Hematopoietic multipotent progenitor cell treated with erythropoietin and hydrocortisone succinate and interleukin-3 and kit ligand, for 4 days (in vitro differentiated cells): ENCODE data around the gene PTBP2.
A peak's percentile ranks its signal among the peaks of the same experiment; 100 is the strongest.

Source experiments
- DNase-seq: peaks from one replicate; pipeline ENCODE4 v3.0.0-alpha.2; 2015

The PTBP2 gene

DNA sequence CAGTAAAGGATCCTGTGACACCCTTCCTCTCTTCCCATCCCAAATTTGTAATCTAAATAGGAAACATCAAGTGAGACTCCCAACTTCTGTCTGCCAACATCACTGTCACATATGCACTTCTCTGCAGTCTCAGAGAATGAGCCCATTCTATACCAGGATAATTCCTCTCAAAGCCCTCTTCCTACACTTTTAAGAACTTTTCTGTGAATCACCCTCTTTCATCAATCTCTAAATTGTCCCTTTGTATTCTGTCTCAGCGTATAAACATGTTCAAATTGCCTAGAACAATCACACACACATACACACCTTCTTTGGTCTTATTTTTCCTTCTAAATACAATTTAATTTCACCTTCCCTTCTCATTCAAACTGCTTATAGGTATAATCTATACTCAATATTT lies 111.8 kb downstream of the PTBP2 start:
- no peak for DNase-seq

DNA sequence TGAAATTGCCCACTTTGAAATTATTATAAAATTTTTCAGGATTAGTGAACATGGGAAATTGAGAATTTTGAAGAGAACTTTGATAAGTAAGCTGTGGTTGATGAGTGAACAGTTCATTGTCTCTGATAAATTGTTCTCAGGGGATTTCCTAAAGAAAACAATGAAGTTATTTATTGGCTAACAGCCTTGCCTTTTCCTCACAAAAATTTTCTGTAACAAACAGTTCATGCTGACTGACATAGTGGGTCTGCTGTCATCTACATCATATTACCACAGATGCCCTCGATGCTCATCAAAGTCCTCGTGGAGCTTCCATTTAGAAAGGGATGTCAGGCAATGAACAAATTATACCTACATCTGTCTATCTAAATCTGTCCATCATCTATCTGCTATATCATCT lies 113.4 kb downstream of the PTBP2 start:
- no peak for DNase-seq

DNA sequence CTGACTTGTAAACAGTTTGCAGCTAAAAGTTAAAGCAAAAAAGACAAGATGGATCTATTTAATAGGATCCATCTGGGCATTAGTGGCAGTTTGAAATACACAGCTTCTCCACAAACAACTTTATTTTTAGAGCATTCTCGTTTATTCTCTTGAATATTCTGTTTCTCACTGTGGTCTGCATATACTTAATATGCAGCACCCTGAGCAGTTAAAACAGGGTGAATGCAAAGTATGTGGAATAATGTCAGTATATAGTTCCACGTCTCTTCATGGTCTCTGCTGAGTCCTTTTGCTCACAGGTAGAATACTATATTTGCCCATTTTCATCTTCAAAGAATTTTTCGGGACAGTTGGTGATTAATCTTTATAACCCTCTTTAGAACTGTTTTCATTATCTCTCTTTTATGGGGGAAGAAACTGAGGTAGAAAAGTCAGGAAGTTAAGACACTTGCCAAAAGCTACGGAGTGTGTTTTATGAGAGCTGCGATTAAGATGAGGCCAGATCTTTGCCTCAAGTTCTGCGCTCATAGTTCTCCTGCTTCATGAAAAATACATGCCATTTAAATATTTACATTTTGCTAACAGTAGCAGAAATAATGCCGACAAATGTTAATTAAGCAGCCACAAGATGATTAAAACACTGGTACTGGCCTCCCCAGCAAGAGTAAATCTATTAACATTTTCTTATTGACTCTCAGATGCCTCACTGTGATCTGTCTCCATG lies 115.6 kb downstream of the PTBP2 start:
- DNase-seq: no peak

DNA sequence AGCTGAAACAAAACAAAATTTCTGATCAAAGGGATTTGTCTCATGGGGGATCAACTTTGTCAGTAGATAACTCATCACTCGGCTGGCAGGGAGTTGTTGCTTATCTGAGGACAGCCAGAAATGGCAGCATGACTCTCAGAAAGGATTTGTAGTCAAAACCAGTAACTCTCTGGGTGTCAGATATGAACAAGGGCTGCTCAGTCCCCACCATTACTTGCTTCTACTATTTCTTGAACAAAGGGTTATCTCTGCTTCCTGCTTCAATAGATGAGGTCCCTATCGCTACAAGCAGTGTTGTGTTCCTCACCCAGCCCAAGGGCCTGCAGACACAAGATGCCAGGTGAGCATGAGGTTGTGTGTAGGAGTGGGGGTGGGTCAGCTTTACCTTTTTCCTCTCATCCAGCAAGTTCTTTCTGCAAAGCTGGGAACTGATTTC lies 116.2 kb downstream of the PTBP2 start:
- DNase-seq: peak; percentile 40

DNA sequence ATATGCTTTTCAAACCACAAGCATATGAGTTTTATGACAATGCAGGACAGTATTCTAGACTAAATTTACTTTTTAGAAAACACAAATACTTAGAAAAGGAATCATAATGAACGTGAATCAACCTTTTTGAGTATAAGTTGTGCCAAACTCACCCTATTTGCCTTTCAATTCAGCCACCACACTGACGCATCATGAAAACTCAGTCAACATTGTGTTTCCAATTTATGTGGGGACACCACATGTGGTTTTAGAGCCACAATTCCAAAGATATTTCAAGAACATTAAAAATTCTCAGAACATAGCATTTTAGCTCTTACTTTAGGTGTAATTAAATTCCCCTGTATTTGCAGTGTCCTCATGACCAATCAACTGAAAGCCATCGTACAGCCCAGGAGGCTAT lies 118.8 kb downstream of the PTBP2 start:
- no peak for DNase-seq

DNA sequence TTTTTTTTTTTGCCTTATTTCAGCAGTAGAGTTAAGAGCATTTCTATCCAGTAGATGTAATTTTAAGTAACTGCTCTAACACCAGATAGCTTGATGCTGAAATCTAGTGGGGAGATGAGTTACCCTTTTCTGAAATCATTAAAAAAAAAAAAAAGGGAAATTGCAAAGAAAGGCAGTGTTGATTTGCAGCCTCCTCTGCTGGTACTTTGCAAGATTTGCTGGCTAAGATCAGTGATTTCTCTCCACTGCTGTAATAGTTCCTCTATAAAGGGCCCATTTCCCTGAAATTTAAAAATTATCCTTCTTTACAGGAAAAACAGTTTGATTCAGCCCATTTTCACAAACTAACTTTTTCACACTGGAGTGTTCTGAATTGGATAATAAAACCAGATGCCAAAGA lies 120.6 kb downstream of the PTBP2 start:
- peak; percentile 44 for DNase-seq

DNA sequence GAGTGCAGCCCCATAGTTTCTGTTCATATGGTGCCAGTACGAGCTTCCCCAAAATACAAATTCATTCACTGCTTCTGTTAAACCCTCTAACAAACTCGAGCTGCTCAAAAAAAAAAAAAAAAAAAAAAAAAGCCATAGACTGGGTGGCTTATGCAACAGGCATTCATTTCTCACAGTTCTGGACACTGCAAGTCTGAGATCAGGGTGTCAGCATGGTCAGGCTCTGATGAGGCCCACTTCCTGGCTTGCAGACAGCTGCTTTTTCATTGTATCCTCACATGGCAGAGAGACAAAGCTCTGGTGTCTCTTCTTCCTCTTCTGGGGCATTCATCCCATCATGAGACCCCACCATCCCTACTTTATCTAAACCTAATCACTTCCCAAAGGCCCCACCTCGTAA lies 121.6 kb downstream of the PTBP2 start:
- peak; percentile 25 for DNase-seq

DNA sequence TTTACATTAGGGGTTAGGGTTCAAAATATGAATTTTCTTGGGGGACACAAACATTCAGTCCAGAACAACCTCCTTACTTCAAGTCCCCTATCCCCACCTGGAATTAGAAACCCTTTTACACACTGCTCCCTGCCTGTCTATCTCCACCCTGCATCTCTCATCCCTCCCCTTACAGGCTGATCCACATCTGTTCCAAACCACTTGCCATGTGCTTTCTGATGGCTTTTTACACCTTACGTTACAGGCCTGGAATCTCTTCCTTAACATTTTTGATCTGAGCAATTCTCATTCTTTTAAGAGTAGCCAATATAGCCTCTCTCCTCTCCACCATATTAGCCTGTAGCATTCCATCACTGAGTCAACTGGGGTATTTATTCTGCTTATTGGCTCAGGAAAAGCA lies 122.0 kb downstream of the PTBP2 start:
- no peak for DNase-seq

DNA sequence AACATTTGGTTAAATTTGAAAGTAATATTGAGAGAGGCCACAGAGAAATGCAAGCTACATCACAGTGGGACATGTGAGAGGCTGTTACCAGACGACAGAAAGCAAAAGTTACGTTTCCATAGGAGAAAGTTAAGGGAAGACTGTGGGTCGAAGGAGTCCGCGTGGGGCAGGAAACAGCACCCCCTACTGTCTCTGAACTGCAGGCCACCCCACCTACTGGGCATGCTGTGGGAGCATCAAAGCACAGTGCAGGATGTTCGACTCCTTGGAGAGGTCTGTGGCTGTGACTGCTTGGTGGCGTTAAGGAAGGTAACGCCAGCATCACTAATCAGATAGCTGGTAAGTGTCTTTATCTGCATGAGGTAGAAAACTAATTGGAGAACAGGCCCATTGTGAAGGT lies 123.9 kb downstream of the PTBP2 start:
- DNase-seq: peak; percentile 69

DNA sequence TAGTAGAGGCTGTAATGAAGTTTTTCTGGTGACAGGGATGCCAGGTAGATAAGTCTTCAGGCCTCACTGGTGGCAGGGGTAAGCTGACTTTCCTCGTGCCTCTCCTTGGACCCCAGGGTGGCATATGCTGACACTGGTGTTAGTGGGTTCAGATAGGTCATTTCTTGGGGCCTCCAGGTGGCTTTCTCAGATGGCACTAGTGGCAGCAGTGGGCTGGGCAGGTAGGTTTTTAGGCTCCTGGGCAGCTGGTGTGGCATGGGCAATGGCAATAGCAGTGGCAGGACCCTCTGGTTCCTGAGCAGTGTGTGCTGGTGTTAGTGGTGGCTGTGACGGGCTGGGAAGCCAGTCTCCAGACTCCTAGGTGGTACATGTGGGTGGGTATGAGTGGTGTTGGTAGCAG lies 140.3 kb downstream of the PTBP2 start:
- no peak for DNase-seq

DNA sequence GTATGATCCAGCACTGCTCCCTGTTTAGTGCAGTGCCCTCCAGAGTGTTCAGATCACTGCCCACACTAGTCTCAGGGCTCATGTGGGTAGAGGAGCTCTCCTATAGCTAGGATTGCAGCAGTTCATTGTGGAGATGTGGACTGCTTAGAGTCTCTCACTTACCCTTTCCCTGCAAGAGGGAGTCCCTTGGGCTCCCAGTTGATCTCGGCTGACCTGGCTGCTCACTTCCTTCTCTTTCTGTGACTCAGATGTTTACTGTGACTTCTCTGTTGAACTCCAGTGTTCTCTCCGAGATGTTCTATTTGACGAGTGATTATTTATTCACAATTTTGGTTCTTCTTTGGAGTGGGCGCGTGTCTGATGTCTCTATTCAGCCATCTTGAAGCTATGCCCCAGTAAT lies 141.9 kb downstream of the PTBP2 start:
- DNase-seq: no peak
